Fibroblast of lung (primary cell): ENCODE measurements around the gene PVR. TPM values are rescaled to one million over a fixed set of nuclear protein-coding genes. Genes with fewer than 3 reads are reported as not detected.

Experiments
- DNase-seq, 2 donors: peaks; one replicate each; pipeline versions ENCODE4 v3.0.0 to v3.0.0-alpha.2; 2010; ENCODE audit warnings: low read depth in 2 of 2
- H2AFZ ChIP-seq: 2 replicates; pipeline ENCODE4 v1.5.1; 2012; ENCODE audit warnings: low read length, control low read depth, inconsistent platforms
- H3K27ac ChIP-seq: 2 replicates; pipeline ENCODE4 v1.5.1; 2011; ENCODE audit warnings: low read length, control low read depth; ENCODE audit not compliant: insufficient read depth
- H3K27me3 ChIP-seq: 2 replicates; pipeline ENCODE4 v1.5.1; 2011; ENCODE audit warnings: mild to moderate bottlenecking, low read length; ENCODE audit not compliant: control insufficient read depth, insufficient read depth
- H3K36me3 ChIP-seq: 2 replicates; pipeline ENCODE4 v1.5.1; 2011; ENCODE audit warnings: low read length; ENCODE audit not compliant: control insufficient read depth, insufficient read depth
- H3K4me1 ChIP-seq: 2 replicates; pipeline ENCODE4 v1.5.1; 2011; ENCODE audit warnings: low read length; ENCODE audit not compliant: control insufficient read depth, insufficient read depth; ENCODE audit errors: extremely low read depth
- H3K4me2 ChIP-seq: 2 replicates; pipeline ENCODE4 v1.5.1; 2011; ENCODE audit warnings: low read length, control low read depth; ENCODE audit not compliant: insufficient read depth; ENCODE audit errors: extremely low read depth
- H3K4me3 ChIP-seq, 4 experiments: fragments of 200-600 bp in 1 of 4; sonication (generic) in 1 of 4; replicated peaks in 1 of 4; 2 replicates each; pipeline ENCODE4 v1.5.1; 2011 to 2016; ENCODE audit warnings: low read length in 4 of 4, low read depth in 3 of 4, mild to moderate bottlenecking in 3 of 4, control low read depth in 2 of 4, inconsistent platforms in 1 of 4, mixed read lengths in 1 of 4; ENCODE audit not compliant: insufficient read depth in 1 of 4; ENCODE audit errors: control extremely low read depth in 1 of 4
- H3K79me2 ChIP-seq: 2 replicates; pipeline ENCODE4 v1.5.1; 2012; ENCODE audit warnings: mild to moderate bottlenecking, low read length, inconsistent platforms; ENCODE audit not compliant: control insufficient read depth, insufficient read depth
- H3K9ac ChIP-seq: 2 replicates; pipeline ENCODE4 v1.5.1; 2011; ENCODE audit warnings: mild to moderate bottlenecking, low read length, control low read depth; ENCODE audit not compliant: insufficient read depth
- H3K9me3 ChIP-seq: 2 replicates; pipeline ENCODE4 v1.5.1; 2012; ENCODE audit warnings: low read depth, low read length; ENCODE audit not compliant: control insufficient read depth, insufficient read depth
- H4K20me1 ChIP-seq: 2 replicates; pipeline ENCODE4 v1.5.1; 2011; ENCODE audit warnings: low read length; ENCODE audit not compliant: control insufficient read depth, insufficient read depth; ENCODE audit errors: extremely low read depth
- CTCF ChIP-seq, 2 donors: IDR thresholded peaks in 1 of 2; conservative IDR thresholded peaks in 1 of 2; 1 replicate in 1 of 2; 2 replicates in 1 of 2; pipeline ENCODE4 v1.5.1; 2011 to 2012; ENCODE audit warnings: low read length in 2 of 2, control low read depth in 1 of 2, inconsistent platforms in 1 of 2, low read depth in 1 of 2, mild to moderate bottlenecking in 1 of 2
- EZH2 ChIP-seq: IDR thresholded peaks from 2 replicates; pipeline ENCODE4 v1.5.1; 2012; ENCODE audit warnings: low read length, control low read depth, mild to moderate bottlenecking; ENCODE audit errors: missing control alignments
- polyA minus RNA-seq: library from RNA; depleted of rRNA, polyadenylated mRNA; stranded (reverse); fragments of >200 nt; gene quantifications from 2 replicates; pipeline ENCODE4 v1.2.3, GENCODE V29; 2011; ENCODE audit warnings: low replicate concordance
- polyA plus RNA-seq, 2 donors: library from polyadenylated mRNA; depleted of rRNA in 1 of 2; stranded (reverse) in 1 of 2; unstranded in 1 of 2; fragments of >200 nt; gene quantifications; 2 replicates each; pipeline ENCODE4 v1.2.1, GENCODE V29; 2011 to 2012; ENCODE audit warnings: missing spikeins in 1 of 2
- total RNA-seq: library from RNA; depleted of rRNA; stranded (reverse); fragments of >200 nt; gene quantifications from 2 replicates; pipeline ENCODE4 v1.2.1, GENCODE V29; 2014

The PVR gene
- total RNA-seq (98.1 and 229 TPM in 2 replicates), polyA plus RNA-seq (167 and 230 TPM in 2 replicates), polyA minus RNA-seq (229 and 330 TPM in 2 replicates)
- 120 and 175 TPM in 2 replicates for polyA plus RNA-seq (2012)

- Histone ChIP-seq H3K27me3 (no peaks in the 10 kb centered on the region), H3K4me2 (peak within 1 kb of the TSS; percentile 95), H3K79me2 (peaks cover 41% of the 10 kb centered on the region), H2AFZ (peak within 1 kb of the TSS; percentile 90), H3K27ac (peak within 1 kb of the TSS; percentile 92), H3K9ac (peak within 1 kb of the TSS; percentile 90), H3K36me3 (peaks cover 9% of the 10 kb centered on the region), H3K4me3 (peak within 1 kb of the TSS; percentile 67 to 88 (median 78)), H4K20me1 (no peaks in the 10 kb centered on the region), H3K9me3 (no peaks in the 10 kb centered on the region), H3K4me1 (peaks cover 10% of the 10 kb centered on the region)
- DNase-seq: peak; percentile 65 to 75
- TF ChIP-seq CTCF (conservative IDR thresholded peaks at IDR 0.05 in 1 of 2, IDR thresholded peaks at IDR 0.05 in 1 of 2; ENCODE audit: low read depth in 1 of 2, low read length in 2 of 2) (no peak), EZH2 (no peak)
These were observed at the start of gene PVR for GRCh38 chr19:44643605-44644401. TSS of gene PVR (plus strand) at chr19:44643910. CDS start at chr19:44644097, 187 bp downstream.

- Histone ChIP-seq H3K79me2 (no peaks in the 10 kb centered on the region), H3K9ac (no peak overlapping the region), H3K27ac (no peak overlapping the region), H3K9me3 (no peaks in the 10 kb centered on the region), H4K20me1 (no peaks in the 10 kb centered on the region), H2AFZ (no peak overlapping the region), H3K4me3 (no peak overlapping the region), H3K27me3 (no peaks in the 10 kb centered on the region), H3K4me2 (no peak overlapping the region), H3K36me3 (no peaks in the 10 kb centered on the region), H3K4me1 (peaks cover 3% of the 10 kb centered on the region)
- no peak for DNase-seq
- TF ChIP-seq CTCF (conservative IDR thresholded peaks at IDR 0.05 in 1 of 2, IDR thresholded peaks at IDR 0.05 in 1 of 2; ENCODE audit: low read depth in 1 of 2, low read length in 2 of 2): no peak
- no peak for TF ChIP-seq EZH2
These were observed 47.1 kb upstream of the PVR start for GRCh38 chr19:44596428-44597130.

- Histone ChIP-seq H3K27me3 (no peaks in the 10 kb centered on the region), H3K79me2 (no peaks in the 10 kb centered on the region), H2AFZ (no peak overlapping the region), H3K4me3 (no peak overlapping the region), H3K27ac (no peak overlapping the region), H3K9ac (no peak overlapping the region), H3K4me2 (no peak overlapping the region), H3K4me1 (peaks cover 5% of the 10 kb centered on the region), H3K36me3 (no peaks in the 10 kb centered on the region), H4K20me1 (no peaks in the 10 kb centered on the region), H3K9me3 (no peaks in the 10 kb centered on the region)
- DNase-seq: no peak
- TF ChIP-seq EZH2: no peak
- TF ChIP-seq CTCF (conservative IDR thresholded peaks at IDR 0.05 in 1 of 2, IDR thresholded peaks at IDR 0.05 in 1 of 2; ENCODE audit: low read depth in 1 of 2, low read length in 2 of 2): no peak
These were observed 46.6 kb upstream of the PVR start for GRCh38 chr19:44597131-44597491.
